HEK293 (cell line): ENCODE results near the gene C1orf35.

ENCODE experiments used
- BCL11A ChIP-seq: fragments of 450-650 bp; formaldehyde crosslinking; IDR thresholded peaks from 2 replicates; pipeline ENCODE4 v1.5.1; 2016; ENCODE audit warnings: low read depth, missing biosample characterization, missing genetic modification characterization
- KLF10 ChIP-seq: fragments of 450-650 bp; IDR thresholded peaks from 2 replicates; pipeline ENCODE4 v1.5.1; 2018; ENCODE audit warnings: missing biosample characterization, mild to moderate bottlenecking, missing genetic modification characterization
- KLF8 ChIP-seq: fragments of 450-650 bp; formaldehyde crosslinking; IDR thresholded peaks from 2 replicates; pipeline ENCODE4 v1.5.1; 2016; ENCODE audit warnings: missing biosample characterization, missing genetic modification characterization
- OSR2 ChIP-seq: fragments of 450-650 bp; formaldehyde crosslinking; IDR thresholded peaks from 2 replicates; pipeline ENCODE4 v1.5.1; 2016; ENCODE audit warnings: missing biosample characterization, missing genetic modification characterization
- WT1 ChIP-seq: fragments of 450-650 bp; formaldehyde crosslinking; IDR thresholded peaks from 2 replicates; pipeline ENCODE4 v1.5.1; 2016; ENCODE audit warnings: missing biosample characterization, missing genetic modification characterization
- YY1 ChIP-seq: fragments of 450-650 bp; formaldehyde crosslinking; IDR thresholded peaks from 2 replicates; pipeline ENCODE4 v1.5.1; 2018; ENCODE audit warnings: missing biosample characterization, missing genetic modification characterization
- ZBTB44 ChIP-seq: fragments of 450-650 bp; IDR thresholded peaks from 2 replicates; pipeline ENCODE4 v1.5.1; 2018; ENCODE audit warnings: missing biosample characterization, mild to moderate bottlenecking, missing genetic modification characterization
- ZFP3 ChIP-seq: fragments of 450-650 bp; formaldehyde crosslinking; IDR thresholded peaks from 2 replicates; pipeline ENCODE4 v1.5.1; 2016; ENCODE audit warnings: low read depth, missing biosample characterization, missing genetic modification characterization
- ZFP37 ChIP-seq: fragments of 450-650 bp; formaldehyde crosslinking; IDR thresholded peaks from 2 replicates; pipeline ENCODE4 v1.5.1; 2016; ENCODE audit warnings: missing biosample characterization, missing genetic modification characterization
- ZNF112 ChIP-seq: fragments of 450-650 bp; formaldehyde crosslinking; IDR thresholded peaks from 2 replicates; pipeline ENCODE4 v1.5.0; 2017; ENCODE audit warnings: missing biosample characterization, missing genetic modification characterization
- ZNF132 ChIP-seq: fragments of 450-650 bp; formaldehyde crosslinking; IDR thresholded peaks from 2 replicates; pipeline ENCODE4 v1.5.1; 2017; ENCODE audit warnings: missing biosample characterization, missing genetic modification characterization, borderline replicate concordance
- ZNF133 ChIP-seq: fragments of 450-650 bp; formaldehyde crosslinking; IDR thresholded peaks from 2 replicates; pipeline ENCODE4 v1.5.1; 2016; ENCODE audit warnings: missing biosample characterization, missing genetic modification characterization
- ZNF138 ChIP-seq: fragments of 450-650 bp; formaldehyde crosslinking; IDR thresholded peaks from 2 replicates; pipeline ENCODE4 v1.5.1; 2016; ENCODE audit warnings: missing biosample characterization, missing genetic modification characterization, borderline replicate concordance
- ZNF157 ChIP-seq: fragments of 450-650 bp; formaldehyde crosslinking; IDR thresholded peaks from 2 replicates; pipeline ENCODE4 v1.5.1; 2016; ENCODE audit warnings: missing biosample characterization, missing genetic modification characterization
- ZNF184 ChIP-seq: fragments of 450-650 bp; IDR thresholded peaks from 2 replicates; pipeline ENCODE4 v1.5.1; 2018; ENCODE audit warnings: missing biosample characterization, mild to moderate bottlenecking, missing genetic modification characterization
- ZNF280C ChIP-seq: fragments of 450-650 bp; formaldehyde crosslinking; IDR thresholded peaks from 2 replicates; pipeline ENCODE4 v1.5.1; 2016; ENCODE audit warnings: missing biosample characterization, missing genetic modification characterization
- ZNF311 ChIP-seq: fragments of 450-650 bp; formaldehyde crosslinking; IDR thresholded peaks from 2 replicates; pipeline ENCODE4 v1.5.1; 2017; ENCODE audit warnings: missing biosample characterization, missing genetic modification characterization, borderline replicate concordance
- ZNF354C ChIP-seq: fragments of 450-650 bp; formaldehyde crosslinking; IDR thresholded peaks from 2 replicates; pipeline ENCODE4 v1.5.1; 2016; ENCODE audit warnings: missing biosample characterization, missing genetic modification characterization, low read depth, borderline replicate concordance
- ZNF404 ChIP-seq: fragments of 450-650 bp; formaldehyde crosslinking; IDR thresholded peaks from 2 replicates; pipeline ENCODE4 v1.5.1; 2017; ENCODE audit warnings: missing biosample characterization, missing genetic modification characterization
- ZNF423 ChIP-seq: fragments of 450-650 bp; formaldehyde crosslinking; IDR thresholded peaks from 2 replicates; pipeline ENCODE4 v1.5.1; 2016; ENCODE audit warnings: missing biosample characterization, missing genetic modification characterization
- ZNF473 ChIP-seq: fragments of 450-650 bp; formaldehyde crosslinking; IDR thresholded peaks from 2 replicates; pipeline ENCODE4 v1.5.1; 2017; ENCODE audit warnings: missing biosample characterization, missing genetic modification characterization
- ZNF501 ChIP-seq: fragments of 450-650 bp; formaldehyde crosslinking; IDR thresholded peaks from 2 replicates; pipeline ENCODE4 v1.5.1; 2016; ENCODE audit warnings: missing biosample characterization, missing genetic modification characterization
- ZNF518A ChIP-seq: fragments of 450-650 bp; formaldehyde crosslinking; conservative IDR thresholded peaks from 2 replicates; pipeline ENCODE4 v1.5.1; 2016; ENCODE audit warnings: low read depth, missing biosample characterization, missing genetic modification characterization
- ZNF544 ChIP-seq: fragments of 450-650 bp; formaldehyde crosslinking; IDR thresholded peaks from 2 replicates; pipeline ENCODE4 v1.5.0; 2017; ENCODE audit warnings: missing biosample characterization, missing genetic modification characterization
- ZNF548 ChIP-seq: fragments of 450-650 bp; formaldehyde crosslinking; IDR thresholded peaks from 2 replicates; pipeline ENCODE4 v1.5.1; 2016; ENCODE audit warnings: missing biosample characterization, missing genetic modification characterization
- ZNF549 ChIP-seq: fragments of 450-650 bp; IDR thresholded peaks from 2 replicates; pipeline ENCODE4 v1.5.1; 2018; ENCODE audit warnings: missing biosample characterization, missing genetic modification characterization, mild to moderate bottlenecking, inconsistent platforms, moderate library complexity
- ZNF555 ChIP-seq: fragments of 450-650 bp; formaldehyde crosslinking; conservative IDR thresholded peaks from 2 replicates; pipeline ENCODE4 v1.5.1; 2017; ENCODE audit warnings: missing biosample characterization, mild to moderate bottlenecking, missing genetic modification characterization, inconsistent platforms
- ZNF600 ChIP-seq: fragments of 450-650 bp; formaldehyde crosslinking; IDR thresholded peaks from 2 replicates; pipeline ENCODE4 v1.5.1; 2016; ENCODE audit warnings: missing biosample characterization, missing genetic modification characterization
- ZNF626 ChIP-seq: fragments of 450-650 bp; sonication (Bioruptor Pico); formaldehyde crosslinking; IDR thresholded peaks from 2 replicates; pipeline ENCODE4 v1.5.1; 2018; ENCODE audit warnings: missing biosample characterization, missing genetic modification characterization, inconsistent platforms
- ZNF677 ChIP-seq: fragments of 450-650 bp; IDR thresholded peaks from 2 replicates; pipeline ENCODE4 v1.5.0; 2018; ENCODE audit warnings: missing biosample characterization, mild to moderate bottlenecking, missing genetic modification characterization, moderate library complexity
- ZNF707 ChIP-seq: fragments of 450-650 bp; formaldehyde crosslinking; IDR thresholded peaks from 2 replicates; pipeline ENCODE4 v1.5.1; 2016; ENCODE audit warnings: missing biosample characterization, missing genetic modification characterization
- ZNF792 ChIP-seq: fragments of 450-650 bp; formaldehyde crosslinking; IDR thresholded peaks from 2 replicates; pipeline ENCODE4 v1.5.1; 2016; ENCODE audit warnings: missing biosample characterization, missing genetic modification characterization
- ZNF837 ChIP-seq: fragments of 450-650 bp; formaldehyde crosslinking; IDR thresholded peaks from 2 replicates; pipeline ENCODE4 v1.5.1; 2016; ENCODE audit warnings: missing biosample characterization, missing genetic modification characterization

C1orf35 gene

GRCh38 chr1:228082214-228082917 is 20.8 kb downstream of the C1orf35 start, which contains the start of gene ARF1 (continued):
- TF ChIP-seq ZNF501 (tag by site-specific recombination) (peak; percentile 95), ZNF677 (tag by site-specific recombination) (no peak), ZNF626 (no peak), WT1 (tag by site-specific recombination) (peak; percentile 43; the same call in 1 of the 2 replicates), ZFP37 (tag by site-specific recombination) (peak; percentile 84), ZNF132 (tag by site-specific recombination) (no peak), KLF10 (tag by site-specific recombination) (peak; percentile 72), ZNF184 (no peak), ZNF404 (no peak), ZNF280C (tag by site-specific recombination) (no peak), ZNF354C (tag by site-specific recombination) (no peak), ZNF423 (tag by site-specific recombination) (peak; percentile 47; the same call in 1 of the 2 replicates), ZFP3 (tag by site-specific recombination) (no peak), ZNF707 (no peak), KLF8 (tag by site-specific recombination) (no peak; the same call in none of the 2 replicates), ZNF837 (no peak), ZNF157 (tag by site-specific recombination) (no peak), ZNF544 (no peak), OSR2 (no peak), ZNF112 (no peak), ZNF473 (tag by site-specific recombination) (no peak), ZNF518A (tag by site-specific recombination) (0 out of 2 replicates have a peak, but pooled peaks have one; percentile 10), ZNF792 (tag by site-specific recombination) (peak; percentile 71; the same call in 1 of the 2 replicates), ZNF138 (tag by site-specific recombination) (no peak), ZBTB44 (tag by site-specific recombination) (no peak), YY1 (tag by site-specific recombination) (peak; percentile 87), BCL11A (tag by site-specific recombination) (no peak), ZNF555 (no peak), ZNF600 (tag by site-specific recombination) (no peak), ZNF548 (tag by site-specific recombination) (peak; percentile 31; the same call in 1 of the 2 replicates), ZNF311 (no peak), ZNF133 (tag by site-specific recombination) (peak; percentile 28), ZNF549 (no peak)
